K562 (cell line): ENCODE data around the gene ICAM1.

Source experiments
- CBFA2T3 ChIP-seq: fragments of 450-650 bp; IDR thresholded peaks from 2 replicates; pipeline ENCODE4 v1.6.1; 2017
- ELF1 ChIP-seq: fragments of 200-800 bp; sonication (Bioruptor generic); IDR thresholded peaks from 2 replicates; pipeline ENCODE4 v1.6.1; 2016; ENCODE audit warnings: missing genetic modification characterization, missing compliant biosample characterization
- HCFC1 ChIP-seq: IDR thresholded peaks from 2 replicates; pipeline ENCODE4 v1.6.1; 2012; ENCODE audit warnings: low read depth, low read length, improper control_type of control experiment
- HNRNPK ChIP-seq: fragments of 200-400 bp; formaldehyde crosslinking; IDR thresholded peaks from one replicate; pipeline ENCODE4 v1.6.1; 2018; ENCODE audit warnings: mild to moderate bottlenecking, low read depth, low read length; ENCODE audit not compliant: poor library complexity, severe bottlenecking
- PHF8 ChIP-seq: fragments of 200-600 bp; sonication (generic); IDR thresholded peaks from 2 replicates; pipeline ENCODE4 v1.6.1; 2012; ENCODE audit warnings: mixed run types, mild to moderate bottlenecking, inconsistent platforms, low read length, moderate library complexity, borderline replicate concordance
- SAP30 ChIP-seq: fragments of 200-600 bp; sonication (generic); IDR thresholded peaks from 2 replicates; pipeline ENCODE4 v1.6.1; 2012; ENCODE audit warnings: borderline replicate concordance, low read depth, mild to moderate bottlenecking, moderate library complexity, low read length, control low read depth, inconsistent platforms; ENCODE audit not compliant: insufficient read depth, poor library complexity, severe bottlenecking
- TAF1 ChIP-seq: IDR thresholded peaks from 2 replicates; pipeline ENCODE4 v1.6.1; 2011; ENCODE audit warnings: mild to moderate bottlenecking, low read length, moderate library complexity; ENCODE audit not compliant: insufficient read depth, control insufficient read depth, severe bottlenecking; ENCODE audit errors: extremely low read depth
- XRCC3 ChIP-seq: fragments of 450-650 bp; IDR thresholded peaks from 2 replicates; pipeline ENCODE4 v1.6.1; 2017; ENCODE audit warnings: mild to moderate bottlenecking, moderate library complexity
- ZC3H4 ChIP-seq: sonication (generic); formaldehyde crosslinking; IDR thresholded peaks from 2 replicates; pipeline ENCODE4 v1.9.0; 2021; ENCODE audit warnings: missing genetic modification reagents, borderline replicate concordance
- ZKSCAN1 ChIP-seq: fragments of 150-350 bp; IDR thresholded peaks from 2 replicates; pipeline ENCODE4 v1.6.1; 2016; ENCODE audit warnings: low read depth, low read length
- ZNF24 ChIP-seq: fragments of 450-650 bp; IDR thresholded peaks from 2 replicates; pipeline ENCODE4 v1.6.1; 2016
- ZNF407 ChIP-seq: fragments of 450-650 bp; IDR thresholded peaks from 2 replicates; pipeline ENCODE4 v1.6.1; 2016; ENCODE audit warnings: low read depth

DNA sequence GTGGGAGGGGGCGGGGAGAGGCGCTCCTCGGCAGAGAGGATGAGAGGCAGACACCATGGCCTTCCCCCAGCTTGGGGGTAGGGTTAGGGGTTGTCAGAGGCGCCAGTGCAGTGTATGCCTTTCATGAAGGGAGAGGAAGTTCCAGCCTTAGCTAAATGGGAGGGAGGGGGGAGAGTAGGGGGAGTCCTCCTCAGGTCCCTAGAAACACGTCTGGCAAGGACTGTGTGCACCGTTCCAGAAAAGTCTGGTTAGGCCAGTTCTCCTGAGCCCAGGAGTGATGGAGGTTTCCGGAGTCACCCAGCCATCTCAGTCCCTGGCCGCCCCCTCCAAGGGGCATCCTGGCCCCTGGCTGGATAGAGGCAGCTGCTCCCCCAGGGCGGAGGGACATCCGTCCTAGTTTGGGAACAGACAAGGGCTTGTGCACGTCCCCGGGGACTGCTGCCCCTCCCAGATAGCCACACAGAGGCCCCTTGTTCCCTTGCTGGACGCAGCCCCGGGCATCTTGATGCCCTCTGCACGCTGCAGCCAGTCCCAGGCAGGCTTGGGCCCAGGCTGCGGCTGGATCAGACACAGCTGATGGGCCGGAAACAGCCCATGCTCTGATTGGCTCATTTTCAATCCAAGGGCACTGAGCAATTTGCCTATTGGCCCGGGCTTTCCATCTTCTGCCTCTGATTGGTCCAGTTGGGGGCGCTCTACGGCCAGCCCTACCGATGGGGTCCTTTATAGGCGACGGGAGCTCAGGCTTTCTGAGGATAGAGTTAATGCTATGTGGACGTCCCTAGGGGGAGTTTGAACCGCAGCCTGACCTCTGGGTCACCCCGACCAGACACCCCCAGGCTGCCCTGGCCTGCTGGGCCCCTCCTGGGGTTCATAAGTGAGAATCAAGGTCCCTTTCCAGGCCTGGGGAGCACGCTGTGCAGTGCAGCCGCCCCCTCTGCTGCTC lies 43.6 kb upstream of the ICAM1 start:
- TF ChIP-seq ZKSCAN1 (no peak), HCFC1 (no peak), CBFA2T3 (no peak), ZNF24 (no peak), XRCC3 (no peak), SAP30 (no peak), ZC3H4 (CRISPR knock-in tag) (no peak), PHF8 (no peak), TAF1 (no peak), ELF1 (tag) (no peak), HNRNPK (no peak), ZNF407 (no peak)
